ENCODE results near the gene ANKK1.

The ANKK1 gene

GRCh38 chr11:113404859-113405430, 17.4 kb downstream of the ANKK1 start:
- no peak overlapping the region for H3K4me3 ChIP-seq (ENCODE audit: control insufficient read depth, low read depth, low read length)
- TF ChIP-seq, protein P1, sequence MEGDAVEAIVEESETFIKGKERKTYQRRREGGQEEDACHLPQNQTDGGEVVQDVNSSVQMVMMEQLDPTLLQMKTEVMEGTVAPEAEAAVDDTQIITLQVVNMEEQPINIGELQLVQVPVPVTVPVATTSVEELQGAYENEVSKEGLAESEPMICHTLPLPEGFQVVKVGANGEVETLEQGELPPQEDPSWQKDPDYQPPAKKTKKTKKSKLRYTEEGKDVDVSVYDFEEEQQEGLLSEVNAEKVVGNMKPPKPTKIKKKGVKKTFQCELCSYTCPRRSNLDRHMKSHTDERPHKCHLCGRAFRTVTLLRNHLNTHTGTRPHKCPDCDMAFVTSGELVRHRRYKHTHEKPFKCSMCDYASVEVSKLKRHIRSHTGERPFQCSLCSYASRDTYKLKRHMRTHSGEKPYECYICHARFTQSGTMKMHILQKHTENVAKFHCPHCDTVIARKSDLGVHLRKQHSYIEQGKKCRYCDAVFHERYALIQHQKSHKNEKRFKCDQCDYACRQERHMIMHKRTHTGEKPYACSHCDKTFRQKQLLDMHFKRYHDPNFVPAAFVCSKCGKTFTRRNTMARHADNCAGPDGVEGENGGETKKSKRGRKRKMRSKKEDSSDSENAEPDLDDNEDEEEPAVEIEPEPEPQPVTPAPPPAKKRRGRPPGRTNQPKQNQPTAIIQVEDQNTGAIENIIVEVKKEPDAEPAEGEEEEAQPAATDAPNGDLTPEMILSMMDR (IDR thresholded peaks at IDR 0.05; ENCODE audit: control insufficient read depth, insufficient read depth, low read depth, low read length, missing control alignments): no peak
- no peak for DNase-seq (ENCODE audit: low read depth)

DNA sequence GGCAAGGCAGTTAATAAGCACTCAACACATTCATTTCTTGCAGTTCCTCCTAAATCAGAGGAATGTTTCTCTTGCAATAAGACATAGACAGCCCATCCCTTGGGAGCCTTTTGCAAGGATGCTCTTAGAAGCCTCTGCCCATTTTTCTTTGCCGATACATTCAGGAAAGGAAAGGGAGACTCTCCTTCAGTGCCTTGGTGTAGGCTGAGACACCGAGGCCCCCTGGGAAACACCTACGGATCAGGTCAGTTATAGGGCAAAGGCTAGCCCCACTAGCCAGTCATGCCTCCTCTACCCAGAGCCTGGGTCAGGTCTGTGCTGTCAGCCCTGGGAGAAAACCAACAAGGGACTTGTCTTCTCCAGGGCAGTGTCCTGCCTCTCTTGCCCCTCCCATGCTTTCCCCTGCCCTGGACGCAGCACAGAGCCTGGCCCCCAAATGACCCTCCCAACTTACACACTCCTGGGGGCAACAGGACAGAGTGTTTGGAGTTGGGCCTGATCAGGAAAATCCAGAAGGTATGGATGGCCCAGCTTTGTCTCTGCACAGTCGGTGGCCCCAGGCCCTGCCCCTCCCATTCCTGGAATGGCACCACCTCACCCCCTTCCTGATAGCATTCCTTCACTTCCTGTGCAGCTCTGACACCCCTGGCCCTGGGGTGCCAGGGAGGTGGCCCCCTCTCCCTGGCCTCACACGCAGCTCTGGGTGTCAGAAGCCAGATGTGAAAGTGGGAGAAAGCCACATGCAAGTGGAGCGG, 18.3 kb downstream of the ANKK1 start:
- no peak for DNase-seq (ENCODE audit: low read depth)
- H3K4me3 ChIP-seq (ENCODE audit: control insufficient read depth, low read depth, low read length): no peak overlapping the region
- TF ChIP-seq, protein P1 (IDR thresholded peaks at IDR 0.05; ENCODE audit: control insufficient read depth, insufficient read depth, low read depth, low read length, missing control alignments): no peak

DNA sequence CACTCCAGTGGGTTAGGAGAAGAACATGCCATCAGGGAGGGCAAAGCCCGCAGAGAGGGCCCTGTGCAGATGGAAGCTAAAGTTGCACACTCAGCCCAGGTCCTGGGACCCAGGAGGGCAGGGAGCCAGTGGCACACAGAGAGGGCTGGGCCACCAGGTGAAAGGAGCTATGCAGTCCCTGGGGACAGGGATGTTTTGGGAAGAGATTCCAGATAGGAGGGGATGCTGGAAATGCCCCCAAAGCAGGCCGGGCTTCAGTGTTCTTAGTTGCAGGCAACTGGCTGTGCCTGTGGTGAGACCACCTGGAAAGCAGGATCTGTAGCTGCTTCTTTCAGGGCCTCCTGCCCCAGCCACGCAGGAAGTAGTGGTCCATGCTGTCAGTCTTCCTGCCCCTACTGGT, 19.6 kb downstream of the ANKK1 start:
- TF ChIP-seq, protein P1 (IDR thresholded peaks at IDR 0.05; ENCODE audit: control insufficient read depth, insufficient read depth, low read depth, low read length, missing control alignments): no peak
- no peak for DNase-seq (ENCODE audit: low read depth)
- H3K4me3 ChIP-seq (ENCODE audit: control insufficient read depth, low read depth, low read length): no peak overlapping the region

GRCh38 chr11:113408206-113408605, 20.6 kb downstream of the ANKK1 start:
- DNase-seq (ENCODE audit: low read depth): no peak
- TF ChIP-seq, protein P1 (IDR thresholded peaks at IDR 0.05; ENCODE audit: control insufficient read depth, insufficient read depth, low read depth, low read length, missing control alignments): no peak

DNA sequence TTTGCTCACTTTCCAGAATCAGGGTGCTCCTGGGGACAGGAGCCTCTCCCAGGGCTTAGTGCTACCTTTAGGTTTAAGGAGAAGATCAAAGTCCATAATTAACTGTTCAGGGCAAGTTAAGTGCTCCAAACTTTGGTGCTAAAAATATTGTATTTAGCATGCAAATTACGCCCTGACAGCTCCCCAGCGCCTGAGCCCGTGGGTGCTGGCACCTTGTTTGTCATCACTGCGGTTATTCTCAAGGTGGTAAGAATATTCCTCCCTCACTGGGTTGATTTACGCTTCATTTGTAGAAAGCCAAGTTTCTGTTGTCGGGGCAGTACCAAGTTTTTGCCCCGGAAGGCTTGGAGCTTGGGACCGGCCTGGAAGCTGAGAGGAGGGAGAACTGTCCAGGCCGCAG, 21.3 kb downstream of the ANKK1 start:
- no peak for DNase-seq (ENCODE audit: low read depth)
- H3K4me3 ChIP-seq (ENCODE audit: control insufficient read depth, low read depth, low read length): no peak overlapping the region
- TF ChIP-seq, protein P1 (IDR thresholded peaks at IDR 0.05; ENCODE audit: control insufficient read depth, insufficient read depth, low read depth, low read length, missing control alignments): no peak

More at GRCh38 chr11:113408206-113408605, 20.6 kb downstream of the ANKK1 start:
- no peak overlapping the region for H3K4me3 ChIP-seq (ENCODE audit: control insufficient read depth, low read depth, low read length)

GRCh38 chr11:113409526-113409925, 21.9 kb downstream of the ANKK1 start:
- no peak for DNase-seq (ENCODE audit: low read depth)
- H3K4me3 ChIP-seq (ENCODE audit: control insufficient read depth, low read depth, low read length): no peak overlapping the region
- TF ChIP-seq, protein P1 (IDR thresholded peaks at IDR 0.05; ENCODE audit: control insufficient read depth, insufficient read depth, low read depth, low read length, missing control alignments): no peak

All from AG09309 (cell line).